Tibial nerve (tissue), 4 donors: ENCODE data around the gene PPP1R2B. TPM values are rescaled to one million over a fixed set of nuclear protein-coding genes. Genes with fewer than 3 reads are reported as not detected.

ENCODE experiments used
- DNase-seq, 2 donors: peaks; one replicate each; pipeline ENCODE4 v3.0.0-alpha.2; 2019; ENCODE audit warnings: low spot score in 2 of 2
- H3K27ac ChIP-seq, 4 donors: fragments of 200-600 bp; sonication (generic) in 3 of 4; one replicate each; pipeline ENCODE4 v1.5.1; 2017 to 2019; ENCODE audit warnings: mild to moderate bottlenecking in 1 of 4
- H3K27me3 ChIP-seq, 2 donors: fragments of 200-600 bp; sonication (generic) in 1 of 2; one replicate each; pipeline versions ENCODE4 v1.5.1 to v1.6.0; 2017 to 2019
- H3K36me3 ChIP-seq, 3 donors: fragments of 200-600 bp; sonication (generic); one replicate each; pipeline ENCODE4 v1.5.1; 2018 to 2019
- H3K4me1 ChIP-seq, 4 donors: fragments of 200-600 bp; sonication (generic) in 3 of 4; one replicate each; pipeline ENCODE4 v1.5.1; 2017 to 2019
- H3K4me3 ChIP-seq, 4 donors: fragments of 200-600 bp; sonication (generic) in 3 of 4; one replicate each; pipeline ENCODE4 v1.5.1; 2017 to 2019; ENCODE audit warnings: mild to moderate bottlenecking in 1 of 4, moderate library complexity in 1 of 4
- H3K9me3 ChIP-seq, 4 donors: fragments of 200-600 bp; sonication (generic) in 3 of 4; one replicate each; pipeline ENCODE4 v1.5.1; 2017 to 2019
- CTCF ChIP-seq, 5 experiments: fragments of 200-600 bp in 3 of 5; fragments of 450-650 bp in 2 of 5; sonication (generic) in 3 of 5; IDR thresholded peaks; one replicate each; pipeline ENCODE4 v1.5.1; 2016 to 2019; ENCODE audit warnings: antibody characterized with exemption in 5 of 5, mild to moderate bottlenecking in 3 of 5, moderate library complexity in 2 of 5
- EP300 ChIP-seq, 2 donors: sonication (generic); formaldehyde crosslinking; IDR thresholded peaks; one replicate each; pipeline ENCODE4 v1.6.1; 2017; ENCODE audit warnings: antibody characterized with exemption in 2 of 2, mild to moderate bottlenecking in 1 of 2
- POLR2A ChIP-seq, 2 donors: fragments of 450-650 bp; IDR thresholded peaks; one replicate each; pipeline ENCODE4 v1.6.1; 2017; ENCODE audit warnings: antibody characterized with exemption in 2 of 2, mild to moderate bottlenecking in 2 of 2, moderate library complexity in 2 of 2
- WGBS, 2 donors: methylation state at CpG; one replicate each; pipeline ENCODE4 v1.1.5; 2018; 5-methylcytosine and 5-hydroxymethylcytosine counted together
- total RNA-seq, 4 donors: library from RNA; depleted of rRNA; stranded (reverse); fragments of >200 nt; gene quantifications; one replicate each; pipeline ENCODE4 v1.1.0, GENCODE V29; 2016

The PPP1R2B gene
- total RNA-seq, 4 donors from 2014 or later = not detected

GRCh38 chr5:156865427-156865826 is 15.3 kb downstream of the PPP1R2B start:
- H3K27me3 ChIP-seq = no peaks in the 10 kb centered on the region
- H3K36me3 ChIP-seq = no peaks in the 10 kb centered on the region
- H3K9me3 ChIP-seq = peaks cover 0 to 3% (median 0%) of the 10 kb centered on the region in 4 donors
- no peak for TF ChIP-seq POLR2A (IDR thresholded peaks at IDR 0.05)
- no peak for TF ChIP-seq CTCF (IDR thresholded peaks at IDR 0.05)
- no peak for TF ChIP-seq EP300 (IDR thresholded peaks at IDR 0.05)
- H3K27ac ChIP-seq = no peak overlapping the region
- H3K4me1 ChIP-seq = no peaks in the 10 kb centered on the region
- no peak for DNase-seq
- H3K4me3 ChIP-seq = no peak overlapping the region

- WGBS, 2 donors = 86 to 93% methylated on average over 1 of the region's 1 CpG
- H3K27me3 ChIP-seq = no peaks in the 10 kb centered on the region
- H3K36me3 ChIP-seq = no peaks in the 10 kb centered on the region
- H3K4me3 ChIP-seq = no peak overlapping the region
- H3K4me1 ChIP-seq = no peaks in the 10 kb centered on the region
- H3K9me3 ChIP-seq = peaks cover 0 to 17% (median 0%) of the 10 kb centered on the region in 4 donors
- no peak for DNase-seq
- no peak overlapping the region for H3K27ac ChIP-seq
- TF ChIP-seq EP300 (IDR thresholded peaks at IDR 0.05) (no peak), POLR2A (IDR thresholded peaks at IDR 0.05) (no peak), CTCF (IDR thresholded peaks at IDR 0.05) (no peak)
These were observed 20.4 kb downstream of the PPP1R2B start for GRCh38 chr5:156870498-156870839.

- Histone ChIP-seq H3K4me3 (no peak overlapping the region), H3K9me3 (peaks cover 0 to 17% (median 0%) of the 10 kb centered on the region in 4 donors), H3K36me3 (no peaks in the 10 kb centered on the region), H3K4me1 (no peaks in the 10 kb centered on the region), H3K27me3 (no peaks in the 10 kb centered on the region), H3K27ac (no peak overlapping the region)
- no peak for TF ChIP-seq CTCF (IDR thresholded peaks at IDR 0.05)
- TF ChIP-seq POLR2A (IDR thresholded peaks at IDR 0.05) = no peak
- no peak for TF ChIP-seq EP300 (IDR thresholded peaks at IDR 0.05)
- WGBS, 2 donors = 85 to 88% methylated on average over 1 of the region's 1 CpG
- no peak for DNase-seq
These were observed 21.1 kb downstream of the PPP1R2B start for GRCh38 chr5:156871212-156871611.

- DNase-seq = no peak
These were observed 29.7 kb downstream of the PPP1R2B start for GRCh38 chr5:156879665-156880285.

More at GRCh38 chr5:156879665-156880285, 29.7 kb downstream of the PPP1R2B start:
- Histone ChIP-seq H3K27ac (no peak overlapping the region), H3K4me1 (no peaks in the 10 kb centered on the region), H3K9me3 (no peaks in the 10 kb centered on the region), H3K4me3 (no peak overlapping the region), H3K27me3 (no peaks in the 10 kb centered on the region), H3K36me3 (no peaks in the 10 kb centered on the region)
- TF ChIP-seq POLR2A (IDR thresholded peaks at IDR 0.05) (no peak), EP300 (IDR thresholded peaks at IDR 0.05) (no peak), CTCF (IDR thresholded peaks at IDR 0.05) (no peak)
- 68 to 76% methylated on average over 3 of the region's 3 CpGs for WGBS, 2 donors
